Mononuclear cell (primary cell): ENCODE measurements around the gene CDH3. TPM values are rescaled to one million over a fixed set of nuclear protein-coding genes. Genes with fewer than 3 reads are reported as not detected.

Experiments used
- H3K27me3 ChIP-seq: 2 replicates; pipeline ENCODE4 v1.6.0; 2011; ENCODE audit warnings: low read length, control low read depth; ENCODE audit not compliant: insufficient read depth
- H3K4me1 ChIP-seq: 2 replicates; pipeline ENCODE4 v1.5.1; 2011; ENCODE audit warnings: mild to moderate bottlenecking, low read length, control low read depth; ENCODE audit not compliant: insufficient read depth
- H3K4me3 ChIP-seq: 2 replicates; pipeline ENCODE4 v1.5.1; 2011; ENCODE audit warnings: mild to moderate bottlenecking, low read length, moderate library complexity
- H3K9me3 ChIP-seq: 2 replicates; pipeline ENCODE4 v1.5.1; 2011; ENCODE audit warnings: low read depth, mild to moderate bottlenecking, control low read depth, low read length
- total RNA-seq: library from RNA; depleted of rRNA; stranded (reverse); fragments of >200 nt; gene quantifications from one replicate; pipeline ENCODE4 v1.2.3, GENCODE V29; 2012

CDH3 gene
- 0.10 TPM for total RNA-seq

- peaks cover 71% of the 10 kb centered on the region for H3K27me3 ChIP-seq
- peaks cover 17% of the 10 kb centered on the region for H3K4me1 ChIP-seq
- no peak within 1 kb of the TSS for H3K4me3 ChIP-seq
- H3K9me3 ChIP-seq = no peaks in the 10 kb centered on the region
Measured at GRCh38 chr16:68644715-68645493, at the start of gene CDH3. Gene CDH3 (plus strand): TSS chr16:68645310. CDS start chr16:68645380, 70 bp downstream.

- H3K4me3 ChIP-seq = no peak overlapping the region
- H3K9me3 ChIP-seq = no peaks in the 10 kb centered on the region
- no peaks in the 10 kb centered on the region for H3K27me3 ChIP-seq
- H3K4me1 ChIP-seq = no peaks in the 10 kb centered on the region
Measured at GRCh38 chr16:68596266-68596665, 48.8 kb upstream of the CDH3 start.

GRCh38 chr16:68599586-68599985, 45.5 kb upstream of the CDH3 start:
- Histone ChIP-seq H3K4me3 (no peak overlapping the region), H3K9me3 (no peaks in the 10 kb centered on the region), H3K27me3 (no peaks in the 10 kb centered on the region), H3K4me1 (no peaks in the 10 kb centered on the region)

- Histone ChIP-seq H3K27me3 (no peaks in the 10 kb centered on the region), H3K4me3 (no peak overlapping the region), H3K4me1 (no peaks in the 10 kb centered on the region)
Measured at GRCh38 chr16:68605746-68606145, 39.4 kb upstream of the CDH3 start.

GRCh38 chr16:68607443-68607842, 37.7 kb upstream of the CDH3 start:
- Histone ChIP-seq H3K27me3 (no peaks in the 10 kb centered on the region), H3K4me3 (no peak overlapping the region), H3K9me3 (no peaks in the 10 kb centered on the region), H3K4me1 (no peaks in the 10 kb centered on the region)

More at GRCh38 chr16:68605746-68606145, 39.4 kb upstream of the CDH3 start:
- H3K9me3 ChIP-seq = no peaks in the 10 kb centered on the region

- Histone ChIP-seq H3K27me3 (no peaks in the 10 kb centered on the region), H3K4me1 (no peaks in the 10 kb centered on the region), H3K4me3 (no peak overlapping the region), H3K9me3 (no peaks in the 10 kb centered on the region)
Measured at GRCh38 chr16:68608330-68608729, 36.8 kb upstream of the CDH3 start.

- H3K4me3 ChIP-seq = no peak overlapping the region
- no peaks in the 10 kb centered on the region for H3K9me3 ChIP-seq
- no peaks in the 10 kb centered on the region for H3K27me3 ChIP-seq
- no peaks in the 10 kb centered on the region for H3K4me1 ChIP-seq
Measured at GRCh38 chr16:68612996-68613395, 32.1 kb upstream of the CDH3 start.

GRCh38 chr16:68617734-68618133, 27.4 kb upstream of the CDH3 start:
- Histone ChIP-seq H3K9me3 (no peaks in the 10 kb centered on the region), H3K4me1 (no peaks in the 10 kb centered on the region), H3K27me3 (no peaks in the 10 kb centered on the region), H3K4me3 (no peak overlapping the region)

- Histone ChIP-seq H3K4me3 (no peak overlapping the region), H3K4me1 (no peaks in the 10 kb centered on the region), H3K27me3 (no peaks in the 10 kb centered on the region), H3K9me3 (no peaks in the 10 kb centered on the region)
Measured at GRCh38 chr16:68626557-68626956, 18.6 kb upstream of the CDH3 start.

- Histone ChIP-seq H3K9me3 (no peaks in the 10 kb centered on the region), H3K4me1 (no peaks in the 10 kb centered on the region), H3K27me3 (no peaks in the 10 kb centered on the region), H3K4me3 (no peak overlapping the region)
Measured at GRCh38 chr16:68627951-68628425, 17.1 kb upstream of the CDH3 start.

- H3K4me3 ChIP-seq = no peak overlapping the region
- H3K4me1 ChIP-seq = no peaks in the 10 kb centered on the region
- no peaks in the 10 kb centered on the region for H3K9me3 ChIP-seq
- no peaks in the 10 kb centered on the region for H3K27me3 ChIP-seq
Measured at GRCh38 chr16:68629351-68629910, 15.7 kb upstream of the CDH3 start.

GRCh38 chr16:68636064-68636560, 9.0 kb upstream of the CDH3 start:
- peaks cover 2% of the 10 kb centered on the region for H3K27me3 ChIP-seq
- H3K9me3 ChIP-seq = no peaks in the 10 kb centered on the region
- H3K4me3 ChIP-seq = no peak overlapping the region
- no peaks in the 10 kb centered on the region for H3K4me1 ChIP-seq

GRCh38 chr16:68636818-68637217, 8.3 kb upstream of the CDH3 start:
- no peak overlapping the region for H3K4me3 ChIP-seq
- peaks cover 2% of the 10 kb centered on the region for H3K27me3 ChIP-seq
- no peaks in the 10 kb centered on the region for H3K4me1 ChIP-seq
- no peaks in the 10 kb centered on the region for H3K9me3 ChIP-seq

- no peak overlapping the region for H3K4me3 ChIP-seq
- no peaks in the 10 kb centered on the region for H3K9me3 ChIP-seq
Measured at GRCh38 chr16:68640972-68641371, 4.1 kb upstream of the CDH3 start.

GRCh38 chr16:68642047-68642435, 3.1 kb upstream of the CDH3 start:
- Histone ChIP-seq H3K27me3 (peaks cover 50% of the 10 kb centered on the region), H3K4me3 (no peak overlapping the region), H3K4me1 (peaks cover 17% of the 10 kb centered on the region), H3K9me3 (no peaks in the 10 kb centered on the region)

More at GRCh38 chr16:68640972-68641371, 4.1 kb upstream of the CDH3 start:
- Histone ChIP-seq H3K4me1 (peaks cover 15% of the 10 kb centered on the region), H3K27me3 (peaks cover 41% of the 10 kb centered on the region)
